Duodenal mucosa (tissue), 2 donors: ENCODE results near the gene FRMD4A.

ENCODE experiments used
- H3K27ac ChIP-seq: one replicate; pipeline ENCODE4 v1.7.0; 2013; ENCODE audit warnings: low read depth, low read length
- H3K27me3 ChIP-seq, 2 donors: one replicate each; pipeline ENCODE4 v1.7.0; 2013; ENCODE audit warnings: low read length in 2 of 2, control low read depth in 1 of 2; ENCODE audit not compliant: insufficient read depth in 2 of 2, control insufficient read depth in 1 of 2
- H3K36me3 ChIP-seq, 2 donors: one replicate each; pipeline ENCODE4 v1.7.0; 2013; ENCODE audit warnings: low read length in 2 of 2, control low read depth in 1 of 2; ENCODE audit not compliant: insufficient read depth in 2 of 2, control insufficient read depth in 1 of 2
- H3K4me1 ChIP-seq, 2 donors: one replicate each; pipeline ENCODE4 v1.7.0; 2013; ENCODE audit warnings: low read length in 2 of 2, control low read depth in 1 of 2; ENCODE audit not compliant: insufficient read depth in 2 of 2, control insufficient read depth in 1 of 2
- H3K4me3 ChIP-seq, 2 donors: one replicate each; pipeline ENCODE4 v1.7.0; 2013; ENCODE audit warnings: low read length in 2 of 2, low read depth in 1 of 2
- H3K9ac ChIP-seq, 2 donors: one replicate each; pipeline ENCODE4 v1.7.0; 2013; ENCODE audit warnings: low read length in 2 of 2, low read depth in 1 of 2
- H3K9me3 ChIP-seq, 2 donors: one replicate each; pipeline ENCODE4 v1.7.0; 2013; ENCODE audit warnings: low read length in 2 of 2, control low read depth in 1 of 2; ENCODE audit not compliant: control insufficient read depth in 1 of 2

The FRMD4A gene

DNA sequence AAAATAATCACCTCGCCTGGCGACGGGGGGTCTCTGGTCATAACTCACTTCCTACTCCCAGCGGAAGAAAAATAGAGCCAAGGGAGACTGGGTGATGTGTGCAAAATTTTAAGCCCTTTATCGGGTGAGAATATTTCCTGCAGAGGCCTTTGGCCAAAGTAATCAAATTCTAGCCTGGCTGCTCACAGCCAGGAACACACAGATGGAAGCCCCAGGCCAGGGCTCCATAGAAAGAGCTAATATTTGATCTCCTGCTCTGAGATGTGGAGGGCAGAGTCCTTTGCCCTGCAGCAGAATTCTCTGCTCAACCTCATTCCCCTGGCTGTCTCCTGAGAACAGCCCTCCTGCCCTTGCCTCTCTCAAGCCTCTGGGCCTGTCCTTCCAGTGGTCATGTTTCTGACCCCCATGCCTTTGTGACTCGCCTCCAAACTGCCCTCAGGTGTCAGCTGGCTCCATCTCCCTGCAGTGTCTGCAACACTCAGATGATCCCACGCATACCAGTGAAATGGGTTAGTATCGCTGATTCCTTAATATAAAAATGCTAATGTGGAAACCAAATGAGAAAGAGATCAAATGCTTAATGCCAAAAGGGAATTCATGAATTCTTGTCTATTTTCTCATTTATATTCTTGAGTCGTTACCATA lies 34.5 kb downstream of the FRMD4A start:
- Histone ChIP-seq H3K9me3 (peaks cover 2 to 3% of the 10 kb centered on the region in 2 donors), H3K27me3 (peaks cover 0 to 4% of the 10 kb centered on the region in 2 donors), H3K9ac (no peak overlapping the region), H3K4me1 (no peaks in the 10 kb centered on the region), H3K36me3 (no peaks in the 10 kb centered on the region), H3K27ac (no peak overlapping the region), H3K4me3 (no peak overlapping the region)

DNA sequence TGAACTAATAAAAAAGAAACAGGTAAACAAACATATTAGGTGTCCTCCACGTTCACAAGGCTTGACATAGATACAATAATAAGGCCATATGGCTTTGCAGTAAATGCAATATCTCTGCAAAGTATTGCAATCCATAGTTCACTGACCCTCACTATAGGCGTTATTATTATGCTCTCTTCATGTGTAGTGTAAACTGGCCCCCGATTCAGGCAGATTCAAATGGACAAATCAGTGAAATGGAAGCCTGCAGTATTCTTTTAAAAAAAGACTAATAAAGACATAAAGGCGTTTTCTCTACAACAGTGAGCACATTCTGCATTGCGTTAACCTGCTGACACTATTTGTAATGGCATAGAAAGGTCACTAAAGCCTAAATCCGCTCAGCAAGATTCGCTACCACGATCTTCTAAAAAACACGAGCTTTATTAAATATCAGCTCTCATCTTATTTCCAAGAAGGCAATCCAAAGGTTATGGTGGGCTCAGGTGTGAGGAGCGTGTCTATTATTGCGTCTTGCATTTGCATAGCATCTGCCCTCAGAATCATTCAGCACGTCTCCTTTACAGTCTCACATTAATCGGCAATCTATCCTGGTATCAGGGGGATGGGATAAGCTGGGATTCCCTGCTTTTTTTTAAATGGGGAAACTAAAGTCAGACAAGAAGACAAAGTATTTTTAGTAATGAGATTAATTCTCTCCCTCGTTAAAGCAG lies 36.2 kb downstream of the FRMD4A start:
- H3K9me3 ChIP-seq = peaks cover 7 to 10% of the 10 kb centered on the region in 2 donors
- peaks cover 0 to 4% of the 10 kb centered on the region in 2 donors for H3K27me3 ChIP-seq
- no peaks in the 10 kb centered on the region for H3K36me3 ChIP-seq
- H3K4me1 ChIP-seq = no peaks in the 10 kb centered on the region
- H3K4me3 ChIP-seq = no peak overlapping the region
- H3K9ac ChIP-seq = no peak overlapping the region
- H3K27ac ChIP-seq = no peak overlapping the region

DNA sequence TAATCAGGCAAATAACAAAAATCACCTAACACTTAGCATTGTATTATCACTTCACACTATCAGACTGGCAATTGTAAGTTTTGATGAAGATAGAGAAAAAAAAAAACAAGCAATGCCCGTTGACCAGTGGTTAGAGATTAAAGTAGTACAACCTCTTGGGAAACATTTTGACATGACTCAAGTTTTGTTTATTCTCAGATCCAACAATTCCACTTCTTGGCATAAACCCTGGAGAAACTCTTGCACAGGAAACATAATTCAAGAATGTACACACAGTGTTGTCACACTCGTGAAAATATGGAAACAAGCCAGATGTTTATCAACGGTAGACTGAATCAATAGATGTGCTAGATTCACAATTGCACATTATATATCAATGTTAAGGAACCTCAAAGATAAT lies 37.2 kb downstream of the FRMD4A start:
- no peak overlapping the region for H3K27ac ChIP-seq
- no peak overlapping the region for H3K9ac ChIP-seq
- H3K4me3 ChIP-seq = no peak overlapping the region
- H3K36me3 ChIP-seq = no peaks in the 10 kb centered on the region
- H3K9me3 ChIP-seq = peaks cover 7 to 10% of the 10 kb centered on the region in 2 donors
- H3K27me3 ChIP-seq = peaks cover 0 to 4% of the 10 kb centered on the region in 2 donors
- no peaks in the 10 kb centered on the region for H3K4me1 ChIP-seq

DNA sequence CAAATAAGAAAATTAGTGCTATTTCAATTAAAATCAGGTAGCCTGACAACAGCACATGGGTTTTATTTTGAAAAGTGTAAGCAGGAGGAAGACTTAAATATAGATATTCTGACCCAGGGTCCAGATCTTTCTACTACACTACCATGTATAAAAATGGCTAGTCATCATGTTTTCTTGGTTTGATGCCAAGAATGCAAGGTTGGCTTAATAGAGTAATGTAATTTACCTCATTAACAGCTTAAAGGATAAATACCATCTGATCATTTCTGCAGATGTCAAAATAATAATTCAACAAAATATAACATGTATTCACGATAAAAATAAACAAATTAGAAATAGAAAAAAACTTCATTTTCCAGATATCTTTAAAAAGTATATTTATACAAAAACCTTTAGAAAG lies 39.4 kb downstream of the FRMD4A start:
- Histone ChIP-seq H3K4me1 (no peaks in the 10 kb centered on the region), H3K27ac (no peak overlapping the region), H3K36me3 (no peaks in the 10 kb centered on the region), H3K4me3 (no peak overlapping the region), H3K9me3 (peaks cover 7 to 10% of the 10 kb centered on the region in 2 donors), H3K9ac (no peak overlapping the region), H3K27me3 (peaks cover 0 to 4% of the 10 kb centered on the region in 2 donors)

DNA sequence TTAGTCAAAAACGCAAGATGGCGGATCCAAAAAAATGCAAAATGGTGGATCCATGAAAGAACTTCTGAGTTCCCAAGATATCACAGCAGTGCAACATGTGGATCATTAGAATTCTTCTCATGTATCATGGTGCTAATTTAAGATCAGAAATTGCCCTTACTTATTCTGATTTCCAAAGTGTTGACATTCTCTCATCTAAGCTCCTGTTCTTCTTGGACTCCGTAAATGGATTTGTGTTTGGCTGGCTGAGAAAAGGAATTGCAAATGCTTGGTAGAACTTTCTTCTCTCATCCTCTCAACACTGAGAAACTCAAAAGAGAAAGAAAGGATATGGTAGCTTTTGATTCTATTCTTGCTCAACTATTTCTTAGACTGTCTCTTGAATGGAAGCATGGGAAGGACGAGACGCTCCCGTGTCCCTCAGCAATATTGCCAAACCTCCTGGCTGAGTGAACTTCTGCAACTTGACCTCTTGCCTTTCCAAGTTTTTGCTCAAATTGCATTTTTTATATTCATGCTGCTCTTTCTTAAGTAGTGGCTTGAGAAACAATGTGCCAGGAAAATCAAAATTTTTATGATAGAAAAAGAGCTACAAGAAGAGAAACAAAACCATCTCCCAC lies 44.7 kb downstream of the FRMD4A start:
- peaks cover 4 to 7% of the 10 kb centered on the region in 2 donors for H3K9me3 ChIP-seq
- H3K4me3 ChIP-seq = no peak overlapping the region
- no peaks in the 10 kb centered on the region for H3K36me3 ChIP-seq
- H3K9ac ChIP-seq = no peak overlapping the region
- no peaks in the 10 kb centered on the region for H3K27me3 ChIP-seq
- H3K4me1 ChIP-seq = no peaks in the 10 kb centered on the region
- no peak overlapping the region for H3K27ac ChIP-seq

DNA sequence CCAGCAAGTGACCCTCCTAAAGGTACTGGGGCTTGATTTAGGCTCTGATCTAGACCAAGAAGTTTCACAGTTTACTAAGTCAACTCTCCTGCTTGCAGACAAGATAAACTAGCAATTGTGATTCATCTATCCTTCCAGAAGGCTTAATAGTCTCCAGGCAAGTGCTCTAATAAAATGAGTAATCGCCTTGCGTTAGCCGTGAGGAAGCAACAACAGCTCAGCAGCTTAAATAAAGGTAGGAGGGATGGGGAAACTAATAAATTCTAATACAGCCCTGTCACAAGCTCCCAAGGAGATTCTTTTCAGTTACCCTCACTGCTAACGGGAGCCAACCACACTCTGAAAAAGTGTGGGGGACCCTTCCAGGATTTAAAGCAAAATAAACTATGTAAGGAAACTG lies 48.4 kb downstream of the FRMD4A start:
- no peaks in the 10 kb centered on the region for H3K27me3 ChIP-seq
- no peak overlapping the region for H3K9ac ChIP-seq
- no peak overlapping the region for H3K27ac ChIP-seq
- no peak overlapping the region for H3K4me3 ChIP-seq
- no peaks in the 10 kb centered on the region for H3K4me1 ChIP-seq
- H3K9me3 ChIP-seq = no peaks in the 10 kb centered on the region
- H3K36me3 ChIP-seq = no peaks in the 10 kb centered on the region

DNA sequence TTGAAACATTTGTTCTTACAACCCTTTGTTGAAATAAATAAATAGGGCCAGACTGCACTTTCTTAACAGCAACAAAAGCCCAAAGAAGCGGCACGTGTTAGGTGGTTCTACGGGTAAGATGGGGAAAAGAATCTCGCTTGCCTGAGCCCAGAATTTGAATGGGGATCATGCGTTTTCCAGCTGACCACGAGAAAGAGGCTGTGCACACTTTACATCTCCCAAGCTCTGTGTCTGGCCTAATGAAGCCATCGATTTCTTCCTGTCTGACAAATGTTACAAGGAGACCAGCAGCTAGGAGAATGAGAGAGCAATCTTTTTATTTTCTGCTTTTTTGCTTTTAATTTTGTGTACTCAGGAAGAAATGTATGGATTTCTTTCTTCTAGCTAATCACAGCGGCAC lies 52.2 kb downstream of the FRMD4A start:
- no peak overlapping the region for H3K27ac ChIP-seq
- H3K4me3 ChIP-seq = no peak overlapping the region
- no peaks in the 10 kb centered on the region for H3K36me3 ChIP-seq
- H3K9ac ChIP-seq = no peak overlapping the region
- H3K27me3 ChIP-seq = peaks cover 0 to 3% of the 10 kb centered on the region in 2 donors
- no peaks in the 10 kb centered on the region for H3K4me1 ChIP-seq
- H3K9me3 ChIP-seq = no peaks in the 10 kb centered on the region

DNA sequence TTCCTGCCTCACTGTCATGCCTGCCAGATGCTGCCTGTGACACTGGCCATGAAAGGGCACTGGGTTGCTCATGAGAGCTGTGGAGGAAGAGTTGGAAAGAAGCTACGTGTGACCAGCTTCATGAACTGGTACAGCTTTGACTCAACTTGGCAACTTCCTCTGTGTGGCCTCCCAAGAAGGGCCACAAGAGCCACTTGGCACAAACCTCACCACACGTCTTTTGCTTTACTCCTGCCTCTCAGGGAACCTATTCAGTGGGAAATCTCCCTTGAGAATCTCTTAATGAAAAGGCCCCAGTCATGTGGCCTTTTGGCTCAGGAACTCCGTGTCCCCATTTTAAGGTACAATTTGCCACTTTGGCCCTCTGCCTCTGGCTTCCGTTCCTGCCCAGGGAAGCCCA lies 54.5 kb downstream of the FRMD4A start:
- no peak overlapping the region for H3K27ac ChIP-seq
- peaks cover 2 to 3% of the 10 kb centered on the region in 2 donors for H3K27me3 ChIP-seq
- H3K9me3 ChIP-seq = no peaks in the 10 kb centered on the region
- no peak overlapping the region for H3K4me3 ChIP-seq
- H3K4me1 ChIP-seq = no peaks in the 10 kb centered on the region
- H3K9ac ChIP-seq = no peak overlapping the region
- no peaks in the 10 kb centered on the region for H3K36me3 ChIP-seq

DNA sequence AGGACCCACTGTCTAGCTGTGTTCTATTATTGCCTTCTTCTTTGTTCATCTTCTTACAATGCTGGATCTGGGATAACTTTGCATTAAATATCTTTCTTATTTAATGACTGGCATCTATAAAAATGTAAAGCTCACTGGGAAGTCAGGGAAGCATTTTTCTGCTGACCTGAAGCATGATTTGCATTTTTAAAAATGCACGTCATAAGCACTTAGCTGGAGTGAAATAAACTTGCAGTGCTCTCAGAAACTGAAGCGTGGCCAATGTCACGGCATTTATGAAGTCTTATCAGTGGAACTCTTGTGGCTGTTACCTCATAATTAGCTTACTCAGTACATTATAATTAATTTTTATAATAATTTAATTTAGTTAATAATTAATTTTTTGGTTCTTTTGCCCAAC lies 59.1 kb downstream of the FRMD4A start:
- Histone ChIP-seq H3K4me3 (no peak overlapping the region), H3K4me1 (no peaks in the 10 kb centered on the region), H3K36me3 (no peaks in the 10 kb centered on the region), H3K9ac (no peak overlapping the region), H3K9me3 (no peaks in the 10 kb centered on the region), H3K27me3 (peaks cover 2 to 3% of the 10 kb centered on the region in 2 donors), H3K27ac (no peak overlapping the region)

DNA sequence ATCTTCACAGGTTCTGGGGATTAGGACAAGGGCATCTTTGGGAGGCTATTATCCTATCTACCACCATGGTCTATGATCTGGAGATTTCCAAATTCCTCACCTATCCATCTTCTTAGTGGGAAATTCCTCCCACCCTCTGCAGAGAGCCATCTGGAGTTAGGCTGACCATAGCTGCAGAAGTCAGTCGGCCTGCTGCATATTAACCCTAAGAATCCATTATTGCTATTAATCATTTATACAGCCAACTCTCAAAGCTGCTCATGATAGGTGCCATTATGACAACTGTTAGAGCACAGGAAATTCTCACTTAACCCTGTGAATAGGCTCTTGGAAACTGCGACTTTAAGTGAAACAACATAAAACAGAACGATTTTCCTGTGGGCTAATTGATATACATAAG lies 60.4 kb downstream of the FRMD4A start:
- Histone ChIP-seq H3K36me3 (no peaks in the 10 kb centered on the region), H3K27me3 (peaks cover 2 to 3% of the 10 kb centered on the region in 2 donors), H3K9ac (no peak overlapping the region), H3K4me3 (no peak overlapping the region), H3K4me1 (no peaks in the 10 kb centered on the region), H3K9me3 (no peaks in the 10 kb centered on the region), H3K27ac (no peak overlapping the region)
